GM19239 (cell line): ENCODE data around the gene OR1E2.
"Not testable (repeated sequence)": the region's sequence is repeated elsewhere in the genome, so short reads cannot be mapped to it uniquely, and the experiment has no call there.

Experiments used
- DNase-seq: peaks from one replicate; pipeline ENCODE4 v3.0.0; 2011; ENCODE audit warnings: low spot score; ENCODE audit not compliant: insufficient read length
- FAIRE-seq: peaks from 2 replicates; lab custom pipeline; 2011; peaks lifted over from hg19 to GRCh38; lab: Jason Lieb, UNC

OR1E2 gene

DNA sequence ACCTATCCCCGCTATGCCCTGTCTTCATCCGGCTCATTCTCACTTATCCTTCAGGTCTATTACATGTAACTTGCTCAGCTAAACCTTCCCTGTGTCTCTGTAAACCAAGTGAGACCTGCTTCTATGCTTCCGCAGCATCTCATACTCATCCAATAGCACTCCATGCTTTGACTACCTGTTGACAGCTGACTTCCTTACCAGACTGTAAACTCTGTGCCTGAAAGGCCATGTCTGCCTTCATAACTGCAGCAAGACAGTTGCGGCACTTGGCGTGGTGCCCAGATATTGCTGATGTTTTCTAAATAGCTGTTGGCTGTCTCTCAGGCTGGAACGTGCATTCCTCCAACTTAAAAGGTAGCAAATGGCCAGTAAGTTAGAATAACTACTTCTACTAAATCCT, 33.6 kb downstream of the OR1E2 start:
- FAIRE-seq = no peak

DNA sequence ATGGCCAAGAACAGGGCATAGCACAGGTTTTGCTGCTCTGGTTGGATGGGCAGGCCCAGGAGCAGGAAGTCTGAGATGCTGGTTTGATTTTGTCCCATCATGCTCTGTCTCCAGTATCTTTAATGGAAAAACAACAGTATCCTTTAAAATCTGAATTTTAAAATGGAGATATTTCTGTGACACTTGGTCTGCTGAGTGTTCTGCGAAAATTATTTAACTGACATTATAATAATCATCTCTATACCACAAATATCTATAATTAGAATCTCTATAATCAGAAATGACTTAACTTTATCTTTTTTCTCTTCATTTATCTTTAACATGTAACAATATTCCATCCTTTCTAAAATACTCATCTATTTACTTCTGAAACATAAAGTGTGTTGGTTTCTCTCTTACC, 35.3 kb downstream of the OR1E2 start, which contains the start of gene OR1E1:
Gene OR1E1 (minus strand): TSS at position 101 of the 400 bp plus-strand sequence. CDS start 0 bp downstream, at position 101.
- FAIRE-seq (peak; percentile 57), DNase-seq (no peak)

More for the DNA sequence above, 33.6 kb downstream of the OR1E2 start:
- no peak for DNase-seq

DNA sequence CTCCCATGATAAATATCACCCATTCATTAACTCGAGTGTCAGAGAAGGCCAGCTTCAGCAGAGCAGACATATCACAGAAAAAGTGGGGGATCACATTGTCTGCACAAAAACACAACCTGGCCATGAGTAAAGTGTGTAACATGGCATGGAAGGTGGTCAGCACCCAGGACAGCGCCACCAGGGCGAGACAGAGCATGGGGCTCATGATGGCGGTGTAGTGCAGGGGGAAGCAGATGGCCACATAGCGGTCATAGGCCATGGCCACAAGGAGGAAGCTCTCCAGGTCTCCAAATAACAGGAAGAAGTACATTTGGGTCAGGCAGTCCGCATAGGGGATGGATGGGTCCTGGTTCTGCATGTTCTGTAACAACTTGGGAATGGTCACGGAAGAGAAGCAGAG, 35.8 kb downstream of the OR1E2 start:
- not testable (repeated sequence) for DNase-seq, FAIRE-seq

DNA sequence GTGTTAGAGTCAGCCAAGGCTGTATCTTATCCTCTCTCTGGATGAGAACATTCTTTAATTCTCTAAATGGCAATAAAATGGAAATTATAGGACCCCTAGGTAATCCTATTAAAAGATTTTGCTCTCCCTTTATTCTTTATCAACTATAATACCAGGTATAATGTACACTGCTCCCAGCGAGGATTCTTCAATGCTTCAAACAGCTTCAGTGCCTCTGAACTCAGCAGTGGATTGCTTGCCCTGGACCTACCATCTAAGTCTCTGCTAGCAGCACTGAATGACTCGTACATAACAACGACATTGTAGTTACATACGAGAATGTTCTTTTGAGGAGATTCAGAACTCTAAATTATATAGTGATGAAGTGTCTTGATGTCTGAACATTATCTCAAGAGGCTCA, 43.9 kb downstream of the OR1E2 start:
- FAIRE-seq = no peak

DNA sequence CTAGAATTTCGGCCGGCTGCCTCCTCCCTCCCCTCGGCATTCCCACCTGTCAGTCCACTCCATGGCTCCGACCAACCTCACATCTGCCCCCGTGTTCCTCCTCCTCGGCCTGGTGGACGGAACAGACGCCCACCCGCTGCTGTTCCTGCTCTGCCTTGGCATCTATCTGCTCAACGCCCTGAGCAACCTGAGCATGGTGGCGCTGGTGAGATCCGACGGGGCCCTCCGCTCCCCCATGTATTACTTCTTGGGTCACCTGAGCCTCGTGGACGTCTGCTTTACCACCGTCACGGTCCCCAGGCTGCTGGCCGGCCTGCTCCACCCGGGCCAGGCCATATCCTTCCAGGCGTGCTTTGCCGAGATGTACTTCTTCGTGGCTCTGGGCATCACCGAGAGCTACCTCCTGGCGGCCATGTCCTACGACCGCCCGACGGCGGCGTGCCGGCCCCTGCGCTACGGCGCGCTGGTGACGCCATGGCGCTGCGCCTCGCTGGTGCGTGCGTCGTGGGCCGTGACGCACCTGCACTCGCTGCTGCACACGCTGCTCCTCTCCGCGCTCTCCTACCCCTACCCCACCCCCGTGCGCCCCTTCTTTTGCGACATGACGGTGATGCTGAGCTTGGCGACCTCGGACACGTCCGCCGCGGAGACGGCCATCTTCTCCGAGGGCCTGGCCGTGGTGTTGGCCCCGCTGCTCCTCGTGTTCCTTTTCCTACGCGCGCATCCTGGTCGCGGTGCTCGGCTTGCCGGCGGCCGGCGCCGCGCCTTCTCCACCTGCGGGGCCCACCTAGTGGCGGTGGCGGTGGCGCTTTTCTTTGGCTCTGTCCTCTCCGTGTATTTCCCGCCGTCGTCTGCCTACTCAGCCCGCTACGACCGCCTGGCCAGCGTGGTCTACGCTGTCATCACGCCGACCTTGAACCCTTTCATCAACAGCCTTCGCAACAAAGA, 47.5 kb downstream of the OR1E2 start, which contains the start of gene OR3A2:
Gene OR3A2 (minus strand): TSS at position 440 of the 948 bp plus-strand sequence.
- DNase-seq = no peak
- FAIRE-seq = no peak

More for the DNA sequence above, 43.9 kb downstream of the OR1E2 start:
- DNase-seq = no peak
